ENCODE measurements around the gene CENPM. TPM values are rescaled to one million over a fixed set of nuclear protein-coding genes. Genes with fewer than 3 reads are reported as not detected.

Gene CENPM
- total and polyA plus RNA-seq, 2 experiments from 2014 or later, result 50.0 to 61.6 TPM

DNA sequence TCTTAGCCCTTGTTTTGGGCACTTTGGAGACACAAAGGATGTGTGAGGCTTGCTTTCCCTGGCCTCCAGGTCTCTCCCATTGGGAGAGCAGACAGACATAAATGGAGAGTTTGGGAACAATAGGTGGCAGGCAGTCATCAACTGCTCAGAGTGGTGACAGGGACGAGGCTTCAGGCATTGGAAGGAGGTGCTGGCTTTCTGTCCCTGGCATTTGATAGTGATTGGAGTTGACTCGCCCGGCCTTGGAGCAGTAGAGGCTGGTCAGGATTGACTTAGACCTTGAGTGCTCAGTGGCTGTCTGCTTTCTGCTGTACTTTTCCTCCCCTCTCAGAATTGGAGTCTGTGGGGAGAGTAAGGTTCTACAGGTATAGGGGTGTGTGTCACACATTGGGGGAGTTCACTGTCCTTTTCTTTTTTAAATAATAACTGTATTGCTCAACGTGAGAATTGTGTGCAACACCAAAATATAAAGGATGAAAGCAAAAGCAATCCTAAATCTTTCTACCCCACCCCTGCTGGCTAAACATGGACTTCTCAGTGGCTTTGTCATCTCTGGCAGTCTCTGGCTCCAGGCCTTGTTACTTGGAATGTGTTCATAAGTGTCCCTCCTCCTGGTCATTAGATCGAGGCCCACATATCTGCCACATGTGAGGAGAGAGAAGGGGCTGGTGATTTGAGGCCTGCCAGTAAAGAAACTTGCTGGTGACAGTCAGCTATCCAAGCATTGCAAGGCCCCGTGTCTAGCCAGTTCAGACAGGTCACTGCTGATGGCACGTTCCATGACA, 53.2 kb downstream of the CENPM start:
- Histone ChIP-seq H3K79me2 (replicated peaks; ENCODE audit: insufficient read depth) (no peaks in the 10 kb centered on the region), H3F3A (replicated peaks; ENCODE audit: low read depth) (0 out of 2 replicates have a peak, but pooled peaks cover 5% of the 10 kb centered on the region), H2AFZ (no peak overlapping the region), H4K20me1 (replicated peaks; ENCODE audit: insufficient read depth) (peaks cover 18% of the 10 kb centered on the region), H3K4me1 (ENCODE audit: insufficient read depth) (no peaks in the 10 kb centered on the region), H3K9me2 (ENCODE audit: insufficient read depth) (no peaks in the 10 kb centered on the region), H3K4me2 (no peak overlapping the region), H3K27me3 (ENCODE audit: insufficient read depth) (no peaks in the 10 kb centered on the region), H3K4me3 (no peak overlapping the region), H3K27ac (ENCODE audit: low read depth) (no peak overlapping the region), H3K36me3 (ENCODE audit: insufficient read depth) (peaks cover 59% of the 10 kb centered on the region)
- H3K9me3 Mint-ChIP-seq, result no peaks in the 10 kb centered on the region
- peaks cover 77% of the 10 kb centered on the region for H3K36me3 Mint-ChIP-seq (ENCODE audit: low read depth)
- peaks cover 7% of the 10 kb centered on the region for H3K27me3 Mint-ChIP-seq (ENCODE audit: insufficient read depth, low read depth, poor library complexity)
- H3K4me1 Mint-ChIP-seq, result no peaks in the 10 kb centered on the region; the same call in 2 of the 3 replicates
- DNase-seq (ENCODE audit: low spot score) (no peak), ATAC-seq (no peak)
- H3K27ac Mint-ChIP-seq, result no peak overlapping the region
- TF ChIP-seq CREB1 (CRISPR knock-in tag; IDR thresholded peaks at IDR 0.05; ENCODE audit: low read depth) (no peak), JUNB (IDR thresholded peaks at IDR 0.05; ENCODE audit: unreplicated experiment) (no peak), EZH2phosphoT487 (IDR thresholded peaks at IDR 0.05; ENCODE audit: unreplicated experiment) (no peak), EZH2 (IDR thresholded peaks at IDR 0.05; ENCODE audit: low read depth, unreplicated experiment) (no peak), ZNF331 (CRISPR knock-in tag; IDR thresholded peaks at IDR 0.05; ENCODE audit: low read depth) (no peak), ZNF114 (CRISPR knock-in tag; IDR thresholded peaks at IDR 0.05) (no peak), STAT1 (IDR thresholded peaks at IDR 0.05; ENCODE audit: unreplicated experiment) (no peak), POLR2AphosphoS5 (IDR thresholded peaks at IDR 0.05; ENCODE audit: low read depth) (no peak), NANOG (IDR thresholded peaks at IDR 0.05; ENCODE audit: borderline replicate concordance) (no peak)
- TF ChIP-seq, protein P1, sequence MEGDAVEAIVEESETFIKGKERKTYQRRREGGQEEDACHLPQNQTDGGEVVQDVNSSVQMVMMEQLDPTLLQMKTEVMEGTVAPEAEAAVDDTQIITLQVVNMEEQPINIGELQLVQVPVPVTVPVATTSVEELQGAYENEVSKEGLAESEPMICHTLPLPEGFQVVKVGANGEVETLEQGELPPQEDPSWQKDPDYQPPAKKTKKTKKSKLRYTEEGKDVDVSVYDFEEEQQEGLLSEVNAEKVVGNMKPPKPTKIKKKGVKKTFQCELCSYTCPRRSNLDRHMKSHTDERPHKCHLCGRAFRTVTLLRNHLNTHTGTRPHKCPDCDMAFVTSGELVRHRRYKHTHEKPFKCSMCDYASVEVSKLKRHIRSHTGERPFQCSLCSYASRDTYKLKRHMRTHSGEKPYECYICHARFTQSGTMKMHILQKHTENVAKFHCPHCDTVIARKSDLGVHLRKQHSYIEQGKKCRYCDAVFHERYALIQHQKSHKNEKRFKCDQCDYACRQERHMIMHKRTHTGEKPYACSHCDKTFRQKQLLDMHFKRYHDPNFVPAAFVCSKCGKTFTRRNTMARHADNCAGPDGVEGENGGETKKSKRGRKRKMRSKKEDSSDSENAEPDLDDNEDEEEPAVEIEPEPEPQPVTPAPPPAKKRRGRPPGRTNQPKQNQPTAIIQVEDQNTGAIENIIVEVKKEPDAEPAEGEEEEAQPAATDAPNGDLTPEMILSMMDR (conservative IDR thresholded peaks at IDR 0.05; ENCODE audit: low read depth in 2 of 2), result no peak
- TF ChIP-seq, protein P2, sequence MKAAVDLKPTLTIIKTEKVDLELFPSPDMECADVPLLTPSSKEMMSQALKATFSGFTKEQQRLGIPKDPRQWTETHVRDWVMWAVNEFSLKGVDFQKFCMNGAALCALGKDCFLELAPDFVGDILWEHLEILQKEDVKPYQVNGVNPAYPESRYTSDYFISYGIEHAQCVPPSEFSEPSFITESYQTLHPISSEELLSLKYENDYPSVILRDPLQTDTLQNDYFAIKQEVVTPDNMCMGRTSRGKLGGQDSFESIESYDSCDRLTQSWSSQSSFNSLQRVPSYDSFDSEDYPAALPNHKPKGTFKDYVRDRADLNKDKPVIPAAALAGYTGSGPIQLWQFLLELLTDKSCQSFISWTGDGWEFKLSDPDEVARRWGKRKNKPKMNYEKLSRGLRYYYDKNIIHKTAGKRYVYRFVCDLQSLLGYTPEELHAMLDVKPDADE (IDR thresholded peaks at IDR 0.05), result no peak
- TF ChIP-seq, protein P3, sequence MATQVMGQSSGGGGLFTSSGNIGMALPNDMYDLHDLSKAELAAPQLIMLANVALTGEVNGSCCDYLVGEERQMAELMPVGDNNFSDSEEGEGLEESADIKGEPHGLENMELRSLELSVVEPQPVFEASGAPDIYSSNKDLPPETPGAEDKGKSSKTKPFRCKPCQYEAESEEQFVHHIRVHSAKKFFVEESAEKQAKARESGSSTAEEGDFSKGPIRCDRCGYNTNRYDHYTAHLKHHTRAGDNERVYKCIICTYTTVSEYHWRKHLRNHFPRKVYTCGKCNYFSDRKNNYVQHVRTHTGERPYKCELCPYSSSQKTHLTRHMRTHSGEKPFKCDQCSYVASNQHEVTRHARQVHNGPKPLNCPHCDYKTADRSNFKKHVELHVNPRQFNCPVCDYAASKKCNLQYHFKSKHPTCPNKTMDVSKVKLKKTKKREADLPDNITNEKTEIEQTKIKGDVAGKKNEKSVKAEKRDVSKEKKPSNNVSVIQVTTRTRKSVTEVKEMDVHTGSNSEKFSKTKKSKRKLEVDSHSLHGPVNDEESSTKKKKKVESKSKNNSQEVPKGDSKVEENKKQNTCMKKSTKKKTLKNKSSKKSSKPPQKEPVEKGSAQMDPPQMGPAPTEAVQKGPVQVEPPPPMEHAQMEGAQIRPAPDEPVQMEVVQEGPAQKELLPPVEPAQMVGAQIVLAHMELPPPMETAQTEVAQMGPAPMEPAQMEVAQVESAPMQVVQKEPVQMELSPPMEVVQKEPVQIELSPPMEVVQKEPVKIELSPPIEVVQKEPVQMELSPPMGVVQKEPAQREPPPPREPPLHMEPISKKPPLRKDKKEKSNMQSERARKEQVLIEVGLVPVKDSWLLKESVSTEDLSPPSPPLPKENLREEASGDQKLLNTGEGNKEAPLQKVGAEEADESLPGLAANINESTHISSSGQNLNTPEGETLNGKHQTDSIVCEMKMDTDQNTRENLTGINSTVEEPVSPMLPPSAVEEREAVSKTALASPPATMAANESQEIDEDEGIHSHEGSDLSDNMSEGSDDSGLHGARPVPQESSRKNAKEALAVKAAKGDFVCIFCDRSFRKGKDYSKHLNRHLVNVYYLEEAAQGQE (IDR thresholded peaks at IDR 0.05; ENCODE audit: unreplicated experiment), result no peak
- TF ChIP-seq, protein P4, sequence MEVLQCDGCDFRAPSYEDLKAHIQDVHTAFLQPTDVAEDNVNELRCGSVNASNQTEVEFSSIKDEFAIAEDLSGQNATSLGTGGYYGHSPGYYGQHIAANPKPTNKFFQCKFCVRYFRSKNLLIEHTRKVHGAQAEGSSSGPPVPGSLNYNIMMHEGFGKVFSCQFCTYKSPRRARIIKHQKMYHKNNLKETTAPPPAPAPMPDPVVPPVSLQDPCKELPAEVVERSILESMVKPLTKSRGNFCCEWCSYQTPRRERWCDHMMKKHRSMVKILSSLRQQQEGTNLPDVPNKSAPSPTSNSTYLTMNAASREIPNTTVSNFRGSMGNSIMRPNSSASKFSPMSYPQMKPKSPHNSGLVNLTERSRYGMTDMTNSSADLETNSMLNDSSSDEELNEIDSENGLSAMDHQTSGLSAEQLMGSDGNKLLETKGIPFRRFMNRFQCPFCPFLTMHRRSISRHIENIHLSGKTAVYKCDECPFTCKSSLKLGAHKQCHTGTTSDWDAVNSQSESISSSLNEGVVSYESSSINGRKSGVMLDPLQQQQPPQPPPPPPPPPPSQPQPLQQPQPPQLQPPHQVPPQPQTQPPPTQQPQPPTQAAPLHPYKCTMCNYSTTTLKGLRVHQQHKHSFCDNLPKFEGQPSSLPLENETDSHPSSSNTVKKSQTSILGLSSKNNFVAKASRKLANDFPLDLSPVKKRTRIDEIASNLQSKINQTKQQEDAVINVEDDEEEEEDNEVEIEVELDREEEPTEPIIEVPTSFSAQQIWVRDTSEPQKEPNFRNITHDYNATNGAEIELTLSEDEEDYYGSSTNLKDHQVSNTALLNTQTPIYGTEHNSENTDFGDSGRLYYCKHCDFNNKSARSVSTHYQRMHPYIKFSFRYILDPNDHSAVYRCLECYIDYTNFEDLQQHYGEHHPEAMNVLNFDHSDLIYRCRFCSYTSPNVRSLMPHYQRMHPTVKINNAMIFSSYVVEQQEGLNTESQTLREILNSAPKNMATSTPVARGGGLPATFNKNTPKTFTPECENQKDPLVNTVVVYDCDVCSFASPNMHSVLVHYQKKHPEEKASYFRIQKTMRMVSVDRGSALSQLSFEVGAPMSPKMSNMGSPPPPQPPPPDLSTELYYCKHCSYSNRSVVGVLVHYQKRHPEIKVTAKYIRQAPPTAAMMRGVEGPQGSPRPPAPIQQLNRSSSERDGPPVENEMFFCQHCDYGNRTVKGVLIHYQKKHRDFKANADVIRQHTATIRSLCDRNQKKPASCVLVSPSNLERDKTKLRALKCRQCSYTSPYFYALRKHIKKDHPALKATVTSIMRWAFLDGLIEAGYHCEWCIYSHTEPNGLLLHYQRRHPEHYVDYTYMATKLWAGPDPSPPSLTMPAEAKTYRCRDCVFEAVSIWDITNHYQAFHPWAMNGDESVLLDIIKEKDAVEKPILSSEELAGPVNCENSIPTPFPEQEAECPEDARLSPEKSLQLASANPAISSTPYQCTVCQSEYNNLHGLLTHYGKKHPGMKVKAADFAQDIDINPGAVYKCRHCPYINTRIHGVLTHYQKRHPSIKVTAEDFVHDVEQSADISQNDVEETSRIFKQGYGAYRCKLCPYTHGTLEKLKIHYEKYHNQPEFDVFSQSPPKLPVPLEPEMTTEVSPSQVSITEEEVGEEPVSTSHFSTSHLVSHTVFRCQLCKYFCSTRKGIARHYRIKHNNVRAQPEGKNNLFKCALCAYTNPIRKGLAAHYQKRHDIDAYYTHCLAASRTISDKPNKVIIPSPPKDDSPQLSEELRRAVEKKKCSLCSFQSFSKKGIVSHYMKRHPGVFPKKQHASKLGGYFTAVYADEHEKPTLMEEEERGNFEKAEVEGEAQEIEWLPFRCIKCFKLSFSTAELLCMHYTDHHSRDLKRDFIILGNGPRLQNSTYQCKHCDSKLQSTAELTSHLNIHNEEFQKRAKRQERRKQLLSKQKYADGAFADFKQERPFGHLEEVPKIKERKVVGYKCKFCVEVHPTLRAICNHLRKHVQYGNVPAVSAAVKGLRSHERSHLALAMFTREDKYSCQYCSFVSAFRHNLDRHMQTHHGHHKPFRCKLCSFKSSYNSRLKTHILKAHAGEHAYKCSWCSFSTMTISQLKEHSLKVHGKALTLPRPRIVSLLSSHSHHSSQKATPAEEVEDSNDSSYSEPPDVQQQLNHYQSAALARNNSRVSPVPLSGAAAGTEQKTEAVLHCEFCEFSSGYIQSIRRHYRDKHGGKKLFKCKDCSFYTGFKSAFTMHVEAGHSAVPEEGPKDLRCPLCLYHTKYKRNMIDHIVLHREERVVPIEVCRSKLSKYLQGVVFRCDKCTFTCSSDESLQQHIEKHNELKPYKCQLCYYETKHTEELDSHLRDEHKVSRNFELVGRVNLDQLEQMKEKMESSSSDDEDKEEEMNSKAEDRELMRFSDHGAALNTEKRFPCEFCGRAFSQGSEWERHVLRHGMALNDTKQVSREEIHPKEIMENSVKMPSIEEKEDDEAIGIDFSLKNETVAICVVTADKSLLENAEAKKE (CRISPR knock-in tag; IDR thresholded peaks at IDR 0.05), result no peak
- no peak overlapping the region for H3K4me3 Mint-ChIP-seq

Measured in GM23338 (cell line).